Neural cell (in vitro differentiated cells): ENCODE measurements around the gene PMEL.

Experiments
- EP300 ChIP-seq: fragments of 450-650 bp; conservative IDR thresholded peaks from 2 replicates; pipeline ENCODE4 v1.6.1; 2014; ENCODE audit warnings: antibody characterized with exemption, mild to moderate bottlenecking, moderate library complexity; ENCODE audit not compliant: poor library complexity, severe bottlenecking
- EZH2 ChIP-seq: fragments of 200-600, 300-800 bp; shearing (Covaris generic), sonication (generic); IDR thresholded peaks from 2 replicates; pipeline ENCODE4 v1.6.1; 2014; ENCODE audit warnings: antibody characterized with exemption, low read length, borderline replicate concordance, mild to moderate bottlenecking; ENCODE audit not compliant: insufficient read depth, poor library complexity, severe bottlenecking
- POLR2AphosphoS5 ChIP-seq: IDR thresholded peaks from 2 replicates; pipeline ENCODE4 v1.6.1; 2012
- RAD21 ChIP-seq: fragments of 450-650 bp; conservative IDR thresholded peaks from 2 replicates; pipeline ENCODE4 v1.6.1; 2014; ENCODE audit warnings: antibody characterized with exemption, mild to moderate bottlenecking, moderate library complexity
- SMC3 ChIP-seq: fragments of 450-650 bp; conservative IDR thresholded peaks from 2 replicates; pipeline ENCODE4 v1.6.1; 2014; ENCODE audit warnings: antibody characterized with exemption, mild to moderate bottlenecking, moderate library complexity; ENCODE audit not compliant: poor library complexity
- TAF1 ChIP-seq: IDR thresholded peaks from 2 replicates; pipeline ENCODE4 v1.6.1; 2012; ENCODE audit warnings: low read depth
- TF ChIP-seq, protein P1 (sequence below): fragments of 450-650 bp; IDR thresholded peaks from 2 replicates; pipeline ENCODE4 v1.5.1; 2014; ENCODE audit warnings: antibody characterized with exemption, mild to moderate bottlenecking, moderate library complexity; ENCODE audit not compliant: poor library complexity, severe bottlenecking
- TF ChIP-seq, protein P2 (sequence below): IDR thresholded peaks from 2 replicates; pipeline ENCODE4 v1.6.1; 2012; ENCODE audit warnings: borderline replicate concordance

DNA sequence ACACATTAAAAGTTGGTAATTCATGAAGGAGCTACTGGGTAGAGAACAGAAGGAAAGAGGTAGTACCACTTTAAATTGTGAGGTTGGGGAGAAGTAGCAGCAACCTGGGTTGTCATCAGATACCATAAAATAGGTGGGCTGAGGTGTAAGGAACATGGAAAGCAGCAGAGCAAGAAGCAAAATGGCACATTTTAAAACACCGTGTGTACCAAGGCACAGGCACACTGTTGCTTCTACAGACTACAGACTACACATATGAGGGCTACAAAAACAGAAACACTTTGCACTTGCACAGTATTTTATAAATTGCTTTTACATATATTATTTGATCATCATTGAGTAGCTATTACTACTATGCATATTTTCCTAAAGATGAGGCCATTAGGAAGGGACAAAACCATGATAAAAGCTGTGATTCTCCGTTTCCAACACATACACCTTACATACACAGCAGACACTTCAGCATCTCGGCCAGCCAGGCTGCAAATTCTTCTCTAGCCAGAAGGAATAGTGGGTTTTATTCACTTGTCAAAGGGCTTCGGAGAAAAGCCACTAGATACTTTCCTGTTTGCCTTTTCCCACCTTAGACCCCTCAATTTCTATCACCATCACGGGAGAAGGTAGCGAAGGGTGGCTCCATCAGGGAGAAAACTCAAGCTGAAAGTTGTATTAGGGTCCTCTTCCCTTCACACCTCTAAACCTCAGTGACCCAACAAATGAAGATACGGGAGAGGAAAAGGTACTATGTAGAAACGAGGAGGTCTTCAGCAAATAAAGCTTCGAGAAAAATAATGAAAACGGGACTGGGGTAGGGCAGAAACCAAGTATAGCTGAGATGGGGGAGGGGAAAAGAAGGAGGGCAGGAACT is 39.7 kb downstream of the PMEL start:
- TF ChIP-seq RAD21 (no peak), EZH2 (no peak), TAF1 (no peak), EP300 (no peak), SMC3 (no peak), POLR2AphosphoS5 (no peak)
- TF ChIP-seq, protein P1, sequence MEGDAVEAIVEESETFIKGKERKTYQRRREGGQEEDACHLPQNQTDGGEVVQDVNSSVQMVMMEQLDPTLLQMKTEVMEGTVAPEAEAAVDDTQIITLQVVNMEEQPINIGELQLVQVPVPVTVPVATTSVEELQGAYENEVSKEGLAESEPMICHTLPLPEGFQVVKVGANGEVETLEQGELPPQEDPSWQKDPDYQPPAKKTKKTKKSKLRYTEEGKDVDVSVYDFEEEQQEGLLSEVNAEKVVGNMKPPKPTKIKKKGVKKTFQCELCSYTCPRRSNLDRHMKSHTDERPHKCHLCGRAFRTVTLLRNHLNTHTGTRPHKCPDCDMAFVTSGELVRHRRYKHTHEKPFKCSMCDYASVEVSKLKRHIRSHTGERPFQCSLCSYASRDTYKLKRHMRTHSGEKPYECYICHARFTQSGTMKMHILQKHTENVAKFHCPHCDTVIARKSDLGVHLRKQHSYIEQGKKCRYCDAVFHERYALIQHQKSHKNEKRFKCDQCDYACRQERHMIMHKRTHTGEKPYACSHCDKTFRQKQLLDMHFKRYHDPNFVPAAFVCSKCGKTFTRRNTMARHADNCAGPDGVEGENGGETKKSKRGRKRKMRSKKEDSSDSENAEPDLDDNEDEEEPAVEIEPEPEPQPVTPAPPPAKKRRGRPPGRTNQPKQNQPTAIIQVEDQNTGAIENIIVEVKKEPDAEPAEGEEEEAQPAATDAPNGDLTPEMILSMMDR, result no peak
- TF ChIP-seq, protein P2, sequence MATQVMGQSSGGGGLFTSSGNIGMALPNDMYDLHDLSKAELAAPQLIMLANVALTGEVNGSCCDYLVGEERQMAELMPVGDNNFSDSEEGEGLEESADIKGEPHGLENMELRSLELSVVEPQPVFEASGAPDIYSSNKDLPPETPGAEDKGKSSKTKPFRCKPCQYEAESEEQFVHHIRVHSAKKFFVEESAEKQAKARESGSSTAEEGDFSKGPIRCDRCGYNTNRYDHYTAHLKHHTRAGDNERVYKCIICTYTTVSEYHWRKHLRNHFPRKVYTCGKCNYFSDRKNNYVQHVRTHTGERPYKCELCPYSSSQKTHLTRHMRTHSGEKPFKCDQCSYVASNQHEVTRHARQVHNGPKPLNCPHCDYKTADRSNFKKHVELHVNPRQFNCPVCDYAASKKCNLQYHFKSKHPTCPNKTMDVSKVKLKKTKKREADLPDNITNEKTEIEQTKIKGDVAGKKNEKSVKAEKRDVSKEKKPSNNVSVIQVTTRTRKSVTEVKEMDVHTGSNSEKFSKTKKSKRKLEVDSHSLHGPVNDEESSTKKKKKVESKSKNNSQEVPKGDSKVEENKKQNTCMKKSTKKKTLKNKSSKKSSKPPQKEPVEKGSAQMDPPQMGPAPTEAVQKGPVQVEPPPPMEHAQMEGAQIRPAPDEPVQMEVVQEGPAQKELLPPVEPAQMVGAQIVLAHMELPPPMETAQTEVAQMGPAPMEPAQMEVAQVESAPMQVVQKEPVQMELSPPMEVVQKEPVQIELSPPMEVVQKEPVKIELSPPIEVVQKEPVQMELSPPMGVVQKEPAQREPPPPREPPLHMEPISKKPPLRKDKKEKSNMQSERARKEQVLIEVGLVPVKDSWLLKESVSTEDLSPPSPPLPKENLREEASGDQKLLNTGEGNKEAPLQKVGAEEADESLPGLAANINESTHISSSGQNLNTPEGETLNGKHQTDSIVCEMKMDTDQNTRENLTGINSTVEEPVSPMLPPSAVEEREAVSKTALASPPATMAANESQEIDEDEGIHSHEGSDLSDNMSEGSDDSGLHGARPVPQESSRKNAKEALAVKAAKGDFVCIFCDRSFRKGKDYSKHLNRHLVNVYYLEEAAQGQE, result peak; percentile 4
